PC-9 (cell line): Measurements from ENCODE around the gene SEMA5A. TPM values are rescaled to one million over a fixed set of nuclear protein-coding genes. Genes with fewer than 3 reads are reported as not detected.

Source experiments
- BruUV-seq: library from RNA; stranded (reverse); fragments of 400-500 nt; replicated peaks from 2 replicates; lab custom pipeline; 2021; lab: Mats Ljungman, UMichigan
- CTCF ChIA-PET: fragments of 300-600 bp; sonication (Branson Sonifier 250); formaldehyde crosslinking; loops from one replicate; lab custom pipeline; 2022; ENCODE audit warnings: antibody characterized with exemption; lab: Charles Lee
- POLR2A ChIA-PET: fragments of 300-600 bp; sonication (Branson Sonifier 250); formaldehyde crosslinking; loops from one replicate; lab custom pipeline; 2022; ENCODE audit warnings: antibody characterized with exemption; ENCODE audit not compliant: unreplicated experiment; lab: Charles Lee
- DNase-seq, 2 experiments: peaks; one replicate each; pipeline versions ENCODE4 v3.0.0 to v3.0.0-alpha.2; 2015 to 2022; ENCODE audit warnings: mixed read lengths in 1 of 2
- H2AFZ ChIP-seq: fragments of 200-600 bp; sonication (generic); 2 replicates; pipeline ENCODE4 v1.8.1; 2017; ENCODE audit warnings: antibody characterized with exemption
- H3F3A ChIP-seq: fragments of 200-600 bp; sonication (generic); 2 replicates; pipeline ENCODE4 v1.8.1; 2017; ENCODE audit warnings: antibody characterized with exemption, mild to moderate bottlenecking, low read depth; ENCODE audit not compliant: insufficient read depth
- H3K27ac ChIP-seq: fragments of 200-600 bp; sonication (generic); 2 replicates; pipeline ENCODE4 v1.6.1; 2016; ENCODE audit warnings: mixed run types
- H3K27me3 ChIP-seq: fragments of 200-600 bp; sonication (generic); 2 replicates; pipeline ENCODE4 v1.6.1; 2016; ENCODE audit warnings: low read depth, mixed run types; ENCODE audit not compliant: insufficient read depth
- H3K36me3 ChIP-seq: fragments of 200-600 bp; sonication (generic); 2 replicates; pipeline ENCODE4 v1.6.1; 2016; ENCODE audit warnings: low read depth, mixed run types
- H3K4me1 ChIP-seq: fragments of 200-600 bp; sonication (generic); replicated peaks from 2 replicates; pipeline ENCODE4 v1.6.1; 2016; ENCODE audit warnings: mixed run types; ENCODE audit not compliant: insufficient read depth
- H3K4me2 ChIP-seq: fragments of 200-600 bp; sonication (generic); 2 replicates; pipeline ENCODE4 v1.6.1; 2017; ENCODE audit warnings: mixed run types
- H3K4me3 ChIP-seq: fragments of 200-600 bp; sonication (generic); 2 replicates; pipeline ENCODE4 v1.6.1; 2016; ENCODE audit warnings: mixed run types
- H3K79me2 ChIP-seq: fragments of 200-600 bp; sonication (generic); 2 replicates; pipeline ENCODE4 v1.6.1; 2017; ENCODE audit warnings: low read depth, mixed run types
- H3K9me2 ChIP-seq: fragments of 200-600 bp; sonication (generic); 2 replicates; pipeline ENCODE4 v1.8.1; 2017; ENCODE audit warnings: mild to moderate bottlenecking; ENCODE audit not compliant: insufficient read depth
- H3K9me3 ChIP-seq: fragments of 200-600 bp; sonication (generic); 2 replicates; pipeline ENCODE4 v1.8.1; 2016; ENCODE audit warnings: low read depth; ENCODE audit not compliant: insufficient read depth
- H4K20me1 ChIP-seq: fragments of 200-600 bp; sonication (generic); 2 replicates; pipeline ENCODE4 v1.8.1; 2017; ENCODE audit not compliant: insufficient read depth
- CTCF ChIP-seq: fragments of 200-600 bp; sonication (generic); conservative IDR thresholded peaks from 2 replicates; pipeline ENCODE4 v1.6.1; 2017; ENCODE audit warnings: mixed run types, antibody characterized with exemption, mild to moderate bottlenecking, moderate library complexity
- EZH2 ChIP-seq: fragments of 200-600 bp; sonication (generic); IDR thresholded peaks from 2 replicates; pipeline ENCODE4 v1.8.0; 2017; ENCODE audit warnings: antibody characterized with exemption, low read depth
- intact Hi-C: fragments of 100-400 bp; cut with micrococcal nuclease; formaldehyde crosslinking; loops from one replicate; pipeline ENCODE4 v1.10.0; 2022; ENCODE audit not compliant: unreplicated experiment
- total RNA-seq: library from RNA; stranded (reverse); gene quantifications from 2 replicates; pipeline ENCODE4 v1.2.3, GENCODE V29; 2021

SEMA5A gene
- total RNA-seq, 1 experiment from 2014 or later = not detected

GRCh38 chr5:9431496-9432258, 114.2 kb downstream of the SEMA5A start:
- no peak for DNase-seq
- Histone ChIP-seq H2AFZ (no peak overlapping the region), H3F3A (no peaks in the 10 kb centered on the region), H3K4me3 (no peak overlapping the region), H3K9me3 (no peaks in the 10 kb centered on the region), H3K36me3 (no peaks in the 10 kb centered on the region), H3K79me2 (no peaks in the 10 kb centered on the region), H3K27me3 (no peaks in the 10 kb centered on the region), H3K4me2 (no peak overlapping the region), H3K9me2 (no peaks in the 10 kb centered on the region), H3K27ac (no peak overlapping the region), H4K20me1 (no peaks in the 10 kb centered on the region), H3K4me1 (no peaks in the 10 kb centered on the region)
- TF ChIP-seq CTCF = no peak
- TF ChIP-seq EZH2 = no peak
- BruUV-seq = no TSS peak
- intact Hi-C loops = no loop called here
- CTCF ChIA-PET = no interaction called here
- POLR2A ChIA-PET = no interaction called here

- no peak for DNase-seq
- H3F3A ChIP-seq = no peaks in the 10 kb centered on the region
- no peaks in the 10 kb centered on the region for H4K20me1 ChIP-seq
- no peak overlapping the region for H2AFZ ChIP-seq
- no peak overlapping the region for H3K4me3 ChIP-seq
- no TSS peak for BruUV-seq
- no peaks in the 10 kb centered on the region for H3K27me3 ChIP-seq
- H3K79me2 ChIP-seq = no peaks in the 10 kb centered on the region
- H3K4me1 ChIP-seq = no peaks in the 10 kb centered on the region
- intact Hi-C loops = no loop called here
- H3K27ac ChIP-seq = no peak overlapping the region
- H3K9me3 ChIP-seq = no peaks in the 10 kb centered on the region
- no peaks in the 10 kb centered on the region for H3K36me3 ChIP-seq
- CTCF ChIA-PET = no interaction called here
- no peaks in the 10 kb centered on the region for H3K9me2 ChIP-seq
- no peak overlapping the region for H3K4me2 ChIP-seq
- POLR2A ChIA-PET = no interaction called here
- no peak for TF ChIP-seq CTCF
- no peak for TF ChIP-seq EZH2
Observed at GRCh38 chr5:9431151-9431495, 114.8 kb downstream of the SEMA5A start.

- no peaks in the 10 kb centered on the region for H4K20me1 ChIP-seq
- H3K9me2 ChIP-seq = no peaks in the 10 kb centered on the region
- TF ChIP-seq CTCF = no peak
- no peak for TF ChIP-seq EZH2
- H3K27me3 ChIP-seq = no peaks in the 10 kb centered on the region
- H3K4me3 ChIP-seq = no peak overlapping the region
- H3K79me2 ChIP-seq = no peaks in the 10 kb centered on the region
- intact Hi-C loops = no loop called here
- H3K9me3 ChIP-seq = no peaks in the 10 kb centered on the region
- H3K4me1 ChIP-seq = no peaks in the 10 kb centered on the region
- ChIA-PET CTCF (no interaction called here), POLR2A (no interaction called here)
- H3K4me2 ChIP-seq = no peak overlapping the region
- no peaks in the 10 kb centered on the region for H3K36me3 ChIP-seq
- no peaks in the 10 kb centered on the region for H3F3A ChIP-seq
- BruUV-seq = no TSS peak
- H3K27ac ChIP-seq = no peak overlapping the region
- DNase-seq = no peak
- H2AFZ ChIP-seq = no peak overlapping the region
Observed at GRCh38 chr5:9430306-9430705, 115.6 kb downstream of the SEMA5A start.
